ENCODE results near the gene CHGA.

The CHGA gene

GRCh38 chr14:92902191-92902590, 20.8 kb upstream of the CHGA start:
- no peak for DNase-seq
- intact Hi-C loops (cut with DNase I), result no loop called here

- no peak for DNase-seq
- intact Hi-C loops (cut with DNase I), result no loop called here
These were observed 20.2 kb upstream of the CHGA start for GRCh38 chr14:92902726-92903125.

GRCh38 chr14:92903359-92903758, 19.6 kb upstream of the CHGA start:
- intact Hi-C loops (cut with DNase I), result no loop called here
- DNase-seq, result no peak

- DNase-seq, result no peak
- intact Hi-C loops (cut with DNase I), result no loop called here
These were observed 17.3 kb upstream of the CHGA start for GRCh38 chr14:92905667-92906066.

- DNase-seq, result no peak
- intact Hi-C loops (cut with DNase I), result no loop called here
These were observed 16.5 kb upstream of the CHGA start for GRCh38 chr14:92906420-92906819.

GRCh38 chr14:92906823-92907222, 16.1 kb upstream of the CHGA start:
- intact Hi-C loops (cut with DNase I), result no loop called here
- DNase-seq, result no peak

GRCh38 chr14:92907316-92907911, 15.5 kb upstream of the CHGA start:
- intact Hi-C loops (cut with DNase I), result no loop called here
- peak in 8 of 42 donors; percentile 16 to 51 (median 30) for DNase-seq

GRCh38 chr14:92914087-92914656, 8.8 kb upstream of the CHGA start:
- DNase-seq, result peak in 5 of 42 donors; percentile 25 to 75 (median 30)
- intact Hi-C loops (cut with DNase I), result no loop called here

- DNase-seq, result no peak
- intact Hi-C loops (cut with DNase I), result no loop called here
These were observed 6.7 kb upstream of the CHGA start for GRCh38 chr14:92916201-92916600.

GRCh38 chr14:92917041-92917940, 5.7 kb upstream of the CHGA start:
- intact Hi-C loops (cut with DNase I), result no loop called here
- DNase-seq, result no peak

GRCh38 chr14:92917956-92918355, 5.0 kb upstream of the CHGA start:
- intact Hi-C loops (cut with DNase I), result no loop called here

GRCh38 chr14:92920001-92920400, 2.9 kb upstream of the CHGA start:
- no peak for DNase-seq
- intact Hi-C loops (cut with DNase I), result no loop called here

More at GRCh38 chr14:92917956-92918355, 5.0 kb upstream of the CHGA start:
- no peak for DNase-seq

- intact Hi-C loops (cut with DNase I), result no loop called here
- no peak for DNase-seq
These were observed 705 bp upstream of the CHGA start for GRCh38 chr14:92922155-92922735.

GRCh38 chr14:92923744-92924103, 774 bp downstream of the CHGA start:
- intact Hi-C loops (cut with DNase I), result no loop called here
- DNase-seq, result no peak

GRCh38 chr14:92924247-92924646, 1.3 kb downstream of the CHGA start:
- intact Hi-C loops (cut with DNase I), result no loop called here
- no peak for DNase-seq

GRCh38 chr14:92925446-92925845, 2.5 kb downstream of the CHGA start:
- intact Hi-C loops (cut with DNase I), result no loop called here
- peak; percentile 25 to 91 (median 70) for DNase-seq

GRCh38 chr14:92926180-92926845, 3.4 kb downstream of the CHGA start:
- intact Hi-C loops (cut with DNase I), result no loop called here
- no peak for DNase-seq

GRCh38 chr14:92926931-92927330, 4.0 kb downstream of the CHGA start:
- no peak for DNase-seq
- intact Hi-C loops (cut with DNase I), result no loop called here
